ENCODE data around the gene CAB39L.
A peak's percentile ranks its signal among the peaks of the same experiment; 100 is the strongest.

CAB39L gene

DNA sequence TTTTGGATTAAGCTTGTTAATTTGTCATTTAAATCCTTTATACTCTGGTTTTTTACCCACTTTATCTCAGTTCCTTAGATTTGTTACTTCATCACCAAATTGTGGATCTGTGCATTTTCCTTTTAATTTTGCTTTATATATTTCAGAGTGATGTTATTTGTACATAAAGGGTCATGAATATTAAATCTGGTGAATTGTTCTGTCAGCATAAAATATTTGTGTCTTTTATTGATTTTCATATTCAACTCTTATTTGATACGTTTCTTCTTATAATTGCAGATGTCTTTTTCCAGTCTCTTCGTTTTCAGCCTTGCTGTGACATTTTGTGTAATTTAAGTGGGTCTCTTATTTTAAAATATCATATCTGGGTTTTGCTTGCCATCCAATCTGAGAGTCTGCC is 4.9 kb upstream of the CAB39L start:
- Histone ChIP-seq H2BK120ac (ENCODE audit: insufficient read depth, low read length, poor library complexity) (no peak overlapping the region), H4K12ac (ENCODE audit: low read depth, low read length) (no peak overlapping the region), H3K4me3 (ENCODE audit: low read depth, low read length) (no peak overlapping the region), H3K27ac (ENCODE audit: low read depth, low read length) (no peak overlapping the region), H3K36me3 (ENCODE audit: control insufficient read depth in 1 of 2, insufficient read depth in 2 of 2, low read length in 2 of 2) (no peaks in the 10 kb centered on the region), H3K4me2 (ENCODE audit: low read length) (no peak overlapping the region), H3K18ac (ENCODE audit: low read length) (no peak overlapping the region), H3K79me2 (ENCODE audit: control insufficient read depth, insufficient read depth, low read length, poor library complexity) (no peaks in the 10 kb centered on the region), H3K4me1 (ENCODE audit: control insufficient read depth in 1 of 2, insufficient read depth in 2 of 2, low read length in 2 of 2) (no peaks in the 10 kb centered on the region), H3K9ac (ENCODE audit: low read length) (no peak overlapping the region), H4K8ac (ENCODE audit: low read depth, low read length) (no peak overlapping the region), H2BK5ac (ENCODE audit: low read depth, low read length, poor library complexity) (no peak overlapping the region), H3K4ac (ENCODE audit: low read depth, low read length) (no peak overlapping the region), H3K27me3 (ENCODE audit: insufficient read depth, low read length) (no peaks in the 10 kb centered on the region), H2AFZ (ENCODE audit: insufficient read depth, low read length, poor library complexity) (no peak overlapping the region), H4K91ac (ENCODE audit: low read depth, low read length) (no peak overlapping the region), H2BK12ac (ENCODE audit: low read length) (no peak overlapping the region), H2AK5ac (ENCODE audit: low read length) (no peak overlapping the region), H3K9me3 (ENCODE audit: insufficient read depth, low read depth, low read length) (no peaks in the 10 kb centered on the region), H3K79me1 (ENCODE audit: low read length) (peaks cover 4% of the 10 kb centered on the region), H3K14ac (ENCODE audit: low read length) (no peak overlapping the region), H3K23ac (ENCODE audit: low read length) (no peak overlapping the region)
- no peak for DNase-seq
- WGBS (ENCODE audit: extremely low coverage, insufficient coverage, insufficient read length): no CpG with 5 or more reads among the region's 2 CpGs

DNA sequence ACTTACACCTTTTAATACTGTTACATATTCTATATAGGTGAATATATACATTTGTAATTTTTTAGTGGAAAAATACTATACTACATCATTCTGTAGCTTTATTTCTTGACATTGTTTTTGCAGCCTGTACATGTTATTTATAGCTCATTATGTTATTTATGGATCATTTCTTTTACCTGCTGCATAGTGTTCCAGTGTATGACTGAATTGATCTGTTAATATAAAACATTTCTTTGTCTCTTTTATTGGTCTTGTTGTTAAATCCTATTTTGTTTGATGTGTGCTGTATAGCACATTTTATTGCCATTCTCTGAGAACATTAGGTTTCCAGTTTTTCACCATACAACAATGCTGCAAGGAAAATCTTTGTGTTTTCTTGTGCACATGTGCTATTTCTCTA is 2.6 kb upstream of the CAB39L start:
- H3K23ac ChIP-seq (ENCODE audit: low read length): no peak overlapping the region
- H3K9ac ChIP-seq (ENCODE audit: low read length): no peak overlapping the region
- H3K36me3 ChIP-seq (ENCODE audit: control insufficient read depth in 1 of 2, insufficient read depth in 2 of 2, low read length in 2 of 2): no peaks in the 10 kb centered on the region
- H2AFZ ChIP-seq (ENCODE audit: insufficient read depth, low read length, poor library complexity): no peak overlapping the region
- H3K4me2 ChIP-seq (ENCODE audit: low read length): no peak overlapping the region
- H4K12ac ChIP-seq (ENCODE audit: low read depth, low read length): no peak overlapping the region
- no peak overlapping the region for H2BK5ac ChIP-seq (ENCODE audit: low read depth, low read length, poor library complexity)
- no peaks in the 10 kb centered on the region for H3K9me3 ChIP-seq (ENCODE audit: insufficient read depth, low read depth, low read length)
- H3K4ac ChIP-seq (ENCODE audit: low read depth, low read length): no peak overlapping the region
- no peak overlapping the region for H3K14ac ChIP-seq (ENCODE audit: low read length)
- no peak overlapping the region for H3K4me3 ChIP-seq (ENCODE audit: low read depth, low read length)
- no peak overlapping the region for H2BK12ac ChIP-seq (ENCODE audit: low read length)
- H3K27ac ChIP-seq (ENCODE audit: low read depth, low read length): no peak overlapping the region
- no peak overlapping the region for H2BK120ac ChIP-seq (ENCODE audit: insufficient read depth, low read length, poor library complexity)
- DNase-seq: no peak
- H3K27me3 ChIP-seq (ENCODE audit: insufficient read depth, low read length): no peaks in the 10 kb centered on the region
- H2AK5ac ChIP-seq (ENCODE audit: low read length): no peak overlapping the region
- H4K8ac ChIP-seq (ENCODE audit: low read depth, low read length): no peak overlapping the region
- no peaks in the 10 kb centered on the region for H3K4me1 ChIP-seq (ENCODE audit: control insufficient read depth in 1 of 2, insufficient read depth in 2 of 2, low read length in 2 of 2)
- H3K79me2 ChIP-seq (ENCODE audit: control insufficient read depth, insufficient read depth, low read length, poor library complexity): peaks cover 2% of the 10 kb centered on the region
- peaks cover 7% of the 10 kb centered on the region for H3K79me1 ChIP-seq (ENCODE audit: low read length)
- no peak overlapping the region for H4K91ac ChIP-seq (ENCODE audit: low read depth, low read length)
- H3K18ac ChIP-seq (ENCODE audit: low read length): no peak overlapping the region

DNA sequence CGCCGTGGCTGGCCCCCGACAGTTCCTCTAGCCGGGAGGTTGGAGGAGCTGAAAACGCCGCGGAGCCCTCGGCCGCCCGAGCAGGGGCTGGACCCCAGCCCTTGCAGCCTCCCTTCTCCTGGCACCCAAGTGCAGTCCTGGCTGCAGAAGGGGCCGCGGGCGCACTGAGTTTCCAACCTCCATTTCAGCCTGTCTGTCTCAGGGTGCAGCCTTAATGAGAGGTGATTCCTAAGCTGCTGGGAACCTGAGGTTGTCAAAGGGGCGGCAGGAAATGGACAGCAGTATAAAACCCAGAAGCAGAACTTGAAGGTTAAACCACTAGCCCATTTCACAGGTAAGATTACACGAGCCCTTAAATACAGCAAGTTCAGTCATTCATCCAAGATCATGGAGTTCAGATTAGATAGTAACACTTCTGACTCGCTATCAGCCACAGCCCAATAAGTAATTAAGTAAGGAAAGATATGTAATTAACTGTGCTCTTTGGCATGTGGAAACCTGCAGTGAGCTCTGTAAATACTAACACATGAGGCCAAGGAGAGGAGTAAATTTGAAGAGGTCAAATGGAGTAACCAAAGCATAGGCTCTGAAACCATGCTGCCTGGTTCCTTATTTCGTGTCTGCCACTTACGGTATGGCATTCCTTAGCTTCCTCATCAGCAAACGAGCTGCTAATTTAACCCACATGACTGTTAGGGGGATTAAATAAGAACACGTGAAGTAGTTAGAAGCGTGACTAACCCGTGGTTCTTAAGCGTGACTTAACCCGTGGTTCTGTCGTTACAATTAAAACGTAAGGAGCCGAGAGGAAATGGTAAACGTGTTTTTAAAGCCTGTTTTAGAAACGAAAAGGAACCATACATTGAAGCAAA is 896 bp upstream of the CAB39L start:
- WGBS (ENCODE audit: extremely low coverage, insufficient coverage, insufficient read length): no CpG with 5 or more reads among the region's 29 CpGs
- peak overlapping the region; percentile 14 for H3K18ac ChIP-seq (ENCODE audit: low read length)

DNA sequence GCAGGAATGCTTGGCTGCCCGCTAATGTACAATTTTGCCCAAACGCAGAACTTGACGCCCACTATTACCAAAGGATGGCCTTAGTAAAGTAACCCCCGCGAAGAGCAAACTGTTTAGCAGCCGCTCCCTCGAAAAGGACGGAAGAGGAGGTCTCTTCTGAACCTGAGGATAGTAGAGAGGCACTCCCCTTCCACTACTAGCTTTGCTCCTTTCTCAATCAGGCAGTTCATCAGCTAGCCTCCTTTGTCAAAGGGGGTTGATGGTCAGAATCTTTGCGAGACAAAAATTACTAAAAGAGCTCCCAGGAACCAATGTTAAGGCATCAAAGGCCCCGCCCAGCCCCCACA is 534 bp downstream of the CAB39L start:
- H2AK5ac ChIP-seq (ENCODE audit: low read length): no peak overlapping the region
- H3K4me3 ChIP-seq (ENCODE audit: low read depth, low read length): peak overlapping the region; percentile 92
- peak overlapping the region; percentile 35 for H2BK120ac ChIP-seq (ENCODE audit: insufficient read depth, low read length, poor library complexity)
- H4K8ac ChIP-seq (ENCODE audit: low read depth, low read length): peak overlapping the region; percentile 94
- H3K18ac ChIP-seq (ENCODE audit: low read length): no peak overlapping the region
- no peaks in the 10 kb centered on the region for H3K27me3 ChIP-seq (ENCODE audit: insufficient read depth, low read length)
- no peak overlapping the region for H2BK12ac ChIP-seq (ENCODE audit: low read length)
- H3K14ac ChIP-seq (ENCODE audit: low read length): no peak overlapping the region
- H3K23ac ChIP-seq (ENCODE audit: low read length): no peak overlapping the region
- no peak overlapping the region for H3K9ac ChIP-seq (ENCODE audit: low read length)
- peak overlapping the region; percentile 83 for H4K12ac ChIP-seq (ENCODE audit: low read depth, low read length)
- peaks cover 7% of the 10 kb centered on the region for H3K79me1 ChIP-seq (ENCODE audit: low read length)
- DNase-seq: peak in 1 of 2 donors; percentile 34
- H2BK5ac ChIP-seq (ENCODE audit: low read depth, low read length, poor library complexity): peak overlapping the region; percentile 80
- peak overlapping the region; percentile 73 for H3K4me2 ChIP-seq (ENCODE audit: low read length)
- no CpG with 5 or more reads among the region's 10 CpGs for WGBS (ENCODE audit: extremely low coverage, insufficient coverage, insufficient read length)
- no peaks in the 10 kb centered on the region for H3K9me3 ChIP-seq (ENCODE audit: insufficient read depth, low read depth, low read length)
- H3K79me2 ChIP-seq (ENCODE audit: control insufficient read depth, insufficient read depth, low read length, poor library complexity): peaks cover 2% of the 10 kb centered on the region
- peak overlapping the region; percentile 77 for H3K27ac ChIP-seq (ENCODE audit: low read depth, low read length)
- H2AFZ ChIP-seq (ENCODE audit: insufficient read depth, low read length, poor library complexity): peak overlapping the region; percentile 74
- H3K36me3 ChIP-seq (ENCODE audit: control insufficient read depth in 1 of 2, insufficient read depth in 2 of 2, low read length in 2 of 2): no peaks in the 10 kb centered on the region
- H3K4ac ChIP-seq (ENCODE audit: low read depth, low read length): no peak overlapping the region
- H3K4me1 ChIP-seq (ENCODE audit: control insufficient read depth in 1 of 2, insufficient read depth in 2 of 2, low read length in 2 of 2): no peaks in the 10 kb centered on the region
- H4K91ac ChIP-seq (ENCODE audit: low read depth, low read length): peak overlapping the region; percentile 85

More for the DNA sequence above, 896 bp upstream of the CAB39L start:
- Histone ChIP-seq H3K27me3 (ENCODE audit: insufficient read depth, low read length) (no peaks in the 10 kb centered on the region), H2BK5ac (ENCODE audit: low read depth, low read length, poor library complexity) (peak overlapping the region; percentile 19), H3K4me1 (ENCODE audit: control insufficient read depth in 1 of 2, insufficient read depth in 2 of 2, low read length in 2 of 2) (no peaks in the 10 kb centered on the region), H3K36me3 (ENCODE audit: control insufficient read depth in 1 of 2, insufficient read depth in 2 of 2, low read length in 2 of 2) (no peaks in the 10 kb centered on the region), H2BK120ac (ENCODE audit: insufficient read depth, low read length, poor library complexity) (no peak overlapping the region), H3K9ac (ENCODE audit: low read length) (peak overlapping the region; percentile 78), H3K23ac (ENCODE audit: low read length) (no peak overlapping the region), H3K27ac (ENCODE audit: low read depth, low read length) (peak overlapping the region; percentile 65), H2AK5ac (ENCODE audit: low read length) (no peak overlapping the region), H3K9me3 (ENCODE audit: insufficient read depth, low read depth, low read length) (no peaks in the 10 kb centered on the region), H2BK12ac (ENCODE audit: low read length) (no peak overlapping the region), H2AFZ (ENCODE audit: insufficient read depth, low read length, poor library complexity) (peak overlapping the region; percentile 68), H3K14ac (ENCODE audit: low read length) (peak overlapping the region; percentile 16), H4K12ac (ENCODE audit: low read depth, low read length) (peak overlapping the region; percentile 47), H4K91ac (ENCODE audit: low read depth, low read length) (no peak overlapping the region), H3K79me2 (ENCODE audit: control insufficient read depth, insufficient read depth, low read length, poor library complexity) (peaks cover 2% of the 10 kb centered on the region), H3K4me3 (ENCODE audit: low read depth, low read length) (peak overlapping the region; percentile 92), H4K8ac (ENCODE audit: low read depth, low read length) (peak overlapping the region; percentile 18), H3K79me1 (ENCODE audit: low read length) (peaks cover 7% of the 10 kb centered on the region), H3K4ac (ENCODE audit: low read depth, low read length) (no peak overlapping the region), H3K4me2 (ENCODE audit: low read length) (peak overlapping the region; percentile 75)
- DNase-seq: peak; percentile 49 to 74

All from trophoblast cell (in vitro differentiated cells and primary cell).